AG04450 (cell line): ENCODE measurements around the gene FAM13C. TPM values are rescaled to one million over a fixed set of nuclear protein-coding genes. Genes with fewer than 3 reads are reported as not detected.
"Not testable (repeated sequence)": the region's sequence is repeated elsewhere in the genome, so short reads cannot be mapped to it uniquely, and the experiment has no call there.

ENCODE experiments used
- CTCF ChIA-PET: fragments of 300-600, 350-600 bp; formaldehyde crosslinking; extraction: SDS; loops from one replicate; lab custom pipeline; 2022; ENCODE audit warnings: antibody characterized with exemption, inconsistent platforms; lab: Charles Lee
- POLR2A ChIA-PET: fragments of 350-600 bp; formaldehyde crosslinking; extraction: SDS; loops from one replicate; lab custom pipeline; 2021; ENCODE audit warnings: antibody characterized with exemption, inconsistent platforms; lab: Yijun Ruan, JAX
- DNase-seq: peaks from one replicate; pipeline ENCODE4 v3.0.0-alpha.2; 2011; ENCODE audit warnings: low read depth, low spot score
- H3K27ac ChIP-seq: one replicate; pipeline ENCODE4 v1.5.1; 2012; ENCODE audit warnings: low read depth, low read length, control low read depth
- H3K27me3 ChIP-seq: one replicate; pipeline ENCODE4 v1.6.0; 2012; ENCODE audit warnings: low read length; ENCODE audit not compliant: control insufficient read depth, insufficient read depth
- H3K4me3 ChIP-seq: 2 replicates; pipeline ENCODE4 v1.5.1; 2011; ENCODE audit warnings: mild to moderate bottlenecking, low read depth, low read length, control low read depth
- H3K9me3 ChIP-seq: 2 replicates; pipeline ENCODE4 v1.5.1; 2012; ENCODE audit warnings: low read length; ENCODE audit not compliant: control insufficient read depth, insufficient read depth
- CTCF ChIP-seq: IDR thresholded peaks from 2 replicates; pipeline ENCODE4 v1.5.1; 2011; ENCODE audit warnings: low read depth, low read length, control low read depth, inconsistent platforms
- polyA minus RNA-seq: library from RNA; depleted of rRNA, polyadenylated mRNA; stranded (reverse); fragments of >200 nt; gene quantifications from 2 replicates; pipeline ENCODE4 v1.2.3, GENCODE V29; 2011; rRNA and poly(A)+ RNA removed
- polyA plus RNA-seq: library from polyadenylated mRNA; depleted of rRNA; stranded (reverse); fragments of >200 nt; gene quantifications from 2 replicates; pipeline ENCODE4 v1.2.3, GENCODE V29; 2011; rRNA removed

FAM13C gene
- polyA plus RNA-seq (3.1 and 4.6 TPM in 2 replicates), polyA minus RNA-seq (11.1 and 11.4 TPM in 2 replicates)

- Histone ChIP-seq H3K27me3 (no peaks in the 10 kb centered on the region), H3K9me3 (no peaks in the 10 kb centered on the region), H3K4me3 (peak within 1 kb of the TSS; percentile 65), H3K27ac (peak within 1 kb of the TSS; percentile 42)
- no peak for TF ChIP-seq CTCF
- POLR2A ChIA-PET, result interaction anchor here (1.1 to 2.3 kb wide), 2 partner anchors 10 to 20 kb away, joined by 7 to 13 read pairs; no protein-coding TSS in a partner anchor
- no peak for DNase-seq
- CTCF ChIA-PET, result interaction anchor here (1.0 to 1.3 kb wide), 4 partner anchors 10 to 218 kb away, joined by 3 to 5 read pairs (median 4); no protein-coding TSS in a partner anchor
These were observed at the start of gene FAM13C for GRCh38 chr10:59362144-59362958. FAM13C (minus strand) TSS chr10:59362549; CDS start chr10:59362460, 89 bp downstream.

- Histone ChIP-seq H3K27ac (no peak overlapping the region), H3K9me3 (no peaks in the 10 kb centered on the region), H3K27me3 (no peaks in the 10 kb centered on the region), H3K4me3 (no peak overlapping the region)
- TF ChIP-seq CTCF, result no peak
- ChIA-PET POLR2A (no interaction called here), CTCF (interaction anchor here (1.3 kb wide), 1 partner anchor 60 kb away, joined by 3 read pairs; no protein-coding TSS in a partner anchor)
- no peak for DNase-seq
These were observed 42.9 kb upstream of the FAM13C start for GRCh38 chr10:59405235-59405634.

GRCh38 chr10:59400214-59400613 is 37.9 kb upstream of the FAM13C start:
- Histone ChIP-seq H3K9me3 (no peaks in the 10 kb centered on the region), H3K27me3 (no peaks in the 10 kb centered on the region), H3K27ac (no peak overlapping the region), H3K4me3 (no peak overlapping the region)
- TF ChIP-seq CTCF, result no peak
- CTCF ChIA-PET, result interaction anchor here (1.0 kb wide), 1 partner anchor 180 kb away, joined by 4 read pairs; no protein-coding TSS in a partner anchor
- POLR2A ChIA-PET, result no interaction called here
- no peak for DNase-seq

GRCh38 chr10:59399329-59399728 is 37.0 kb upstream of the FAM13C start:
- H3K27me3 ChIP-seq, POLR2A ChIA-PET, H3K4me3 ChIP-seq, H3K9me3 ChIP-seq, DNase-seq, CTCF ChIA-PET, H3K27ac ChIP-seq: not testable (repeated sequence)

- Histone ChIP-seq H3K4me3 (no peak overlapping the region), H3K27ac (no peak overlapping the region), H3K27me3 (no peaks in the 10 kb centered on the region), H3K9me3 (no peaks in the 10 kb centered on the region)
- ChIA-PET POLR2A (no interaction called here), CTCF (no interaction called here)
- DNase-seq, result no peak
- TF ChIP-seq CTCF, result no peak
These were observed 35.6 kb upstream of the FAM13C start for GRCh38 chr10:59397961-59398360.
